ENCODE data around the gene RRAS. TPM values are rescaled to one million over a fixed set of nuclear protein-coding genes. Genes with fewer than 3 reads are reported as not detected.

The RRAS gene
- total RNA-seq, 1 experiment from 2014 or later = 55.9 TPM

DNA sequence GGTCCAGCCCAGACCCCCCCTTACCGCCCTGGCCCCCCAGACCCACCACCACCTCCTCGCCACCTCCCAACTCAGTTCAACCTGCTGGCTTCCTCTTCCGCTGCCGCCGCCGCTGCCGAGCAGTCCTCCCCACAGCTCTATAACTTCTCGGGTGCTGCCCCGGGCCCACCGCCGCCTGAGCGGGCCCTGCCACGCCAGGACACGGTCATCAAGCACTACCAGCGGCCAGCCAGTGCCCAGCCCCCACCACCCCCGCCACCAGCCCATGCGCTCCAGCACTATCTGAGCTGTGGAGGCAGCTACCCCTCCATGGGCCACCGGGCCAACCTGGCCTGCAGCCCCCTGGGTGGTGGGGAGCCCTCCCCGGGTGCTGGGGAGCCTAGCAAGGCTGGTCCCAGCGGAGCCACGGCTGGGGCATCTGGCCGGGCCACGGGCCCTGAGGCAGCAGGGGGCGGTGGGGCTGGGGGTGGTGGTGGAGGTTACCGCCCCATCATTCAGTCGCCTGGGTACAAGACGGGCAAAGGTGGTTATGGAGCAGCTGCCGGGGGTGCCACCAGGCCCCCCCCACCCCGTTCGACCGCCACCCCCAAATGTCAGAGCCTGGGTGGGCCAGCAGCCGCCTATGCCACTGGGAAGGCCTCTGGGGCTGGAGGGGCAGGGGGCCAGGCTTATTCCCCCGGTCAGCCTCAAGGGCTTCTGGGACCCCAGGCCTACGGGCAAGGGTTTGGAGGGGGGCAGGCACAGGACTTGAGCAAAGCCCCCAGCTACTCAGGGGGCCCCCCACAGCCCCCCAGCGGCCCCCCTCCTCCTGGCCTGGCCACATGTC lies 44.7 kb downstream of the RRAS start:
- no TSS peak for BruUV-seq (replicated peaks)
- Histone ChIP-seq H3K36me3 (ENCODE audit: control insufficient read depth in 1 of 2, insufficient read depth in 2 of 2, low read length in 2 of 2) (peaks cover 24 to 38% of the 10 kb centered on the region in 2 experiments; a peak in 3 of 4 replicates), H3K4me3 (replicated peaks in 1 of 2; ENCODE audit: low read depth in 1 of 2, low read length in 2 of 2) (no peak overlapping the region), H2AFZ (ENCODE audit: low read depth, low read length, poor library complexity, severe bottlenecking) (no peak overlapping the region), H3K4me1 (ENCODE audit: control insufficient read depth in 1 of 2, insufficient read depth in 2 of 2, low read length in 2 of 2) (peaks cover 6 to 27% of the 10 kb centered on the region in 2 experiments; a peak in 3 of 4 replicates), H4K20me1 (ENCODE audit: insufficient read depth) (peaks cover 8% of the 10 kb centered on the region; the same call in 1 of the 2 replicates), H3K27me3 (ENCODE audit: insufficient read depth, low read length) (no peaks in the 10 kb centered on the region), H3K9ac (ENCODE audit: low read length) (no peak overlapping the region), H3K27ac (ENCODE audit: low read depth, low read length) (no peak overlapping the region; the same call in 1 of the 2 replicates), H3K79me2 (ENCODE audit: insufficient read depth, low read length) (peaks cover 65% of the 10 kb centered on the region), H3K4me2 (ENCODE audit: low read length) (no peak overlapping the region), H3K9me2 (ENCODE audit: insufficient read depth) (no peaks in the 10 kb centered on the region), H3K9me3 (ENCODE audit: control insufficient read depth in 1 of 2, insufficient read depth in 1 of 2, low read depth in 1 of 2, low read length in 2 of 2) (no peaks in the 10 kb centered on the region)
- no peak for DNase-seq (ENCODE audit: low read depth, low spot score)
- ATAC-seq = no peak
- no peak for TF ChIP-seq JUND (IDR thresholded peaks at IDR 0.05)
- CTCF ChIA-PET = no interaction called here
- RAD21 ChIA-PET (ENCODE audit: low non-redundant PET in 1 of 2, low total read pairs in 2 of 2, uncharacterized antibody in 2 of 2, unreplicated experiment in 2 of 2) = no interaction called here
- POLR2A ChIA-PET = no interaction called here
- intact Hi-C loops (cut with micrococcal nuclease) = loop anchor here (5.0 kb wide), 1 partner anchor 82 kb away; the partner anchor contains the start of gene PRMT1

DNA sequence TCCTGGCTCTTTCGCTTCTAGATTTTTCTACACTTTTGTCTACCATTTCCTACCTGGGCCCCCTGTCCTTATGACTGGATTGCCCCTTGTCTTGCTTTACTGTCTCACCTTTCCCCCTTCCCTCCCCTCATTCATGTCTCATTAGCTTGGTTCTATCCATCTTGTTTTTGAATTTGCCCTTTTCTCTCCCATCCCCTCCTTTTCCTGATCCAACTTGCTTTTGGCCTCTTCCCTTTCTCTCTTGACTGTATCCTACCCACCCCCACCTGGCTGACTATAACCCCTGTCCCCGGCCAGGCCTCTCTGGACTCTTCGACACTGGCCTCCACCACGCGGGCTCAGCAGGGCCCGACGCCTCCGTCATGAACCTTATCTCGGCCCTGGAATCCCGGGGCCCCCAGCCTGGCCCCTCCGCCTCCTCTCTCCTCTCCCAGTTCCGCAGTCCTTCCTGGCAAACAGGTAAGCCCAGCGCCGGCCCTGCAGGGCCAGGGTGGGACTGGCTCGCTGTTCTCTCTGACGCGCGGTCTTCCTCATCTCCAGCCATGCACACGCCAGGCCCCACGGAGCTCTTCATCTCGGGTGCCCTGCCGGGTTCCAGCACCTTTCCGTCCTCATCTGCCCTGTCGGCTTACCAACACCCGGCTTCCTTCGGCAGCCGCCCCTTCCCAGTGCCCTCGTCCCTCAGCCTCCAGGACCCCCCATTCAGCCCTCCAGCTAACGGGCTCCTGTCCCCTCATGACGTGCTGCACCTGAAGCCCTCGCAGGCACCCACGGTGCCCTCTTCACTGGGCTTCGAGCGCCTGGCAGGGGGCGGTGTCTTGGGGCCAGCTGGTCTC lies 45.6 kb downstream of the RRAS start:
- no TSS peak for BruUV-seq (replicated peaks)
- ChIA-PET RAD21 (ENCODE audit: low non-redundant PET in 1 of 2, low total read pairs in 2 of 2, uncharacterized antibody in 2 of 2, unreplicated experiment in 2 of 2) (interaction anchor here in 1 of 2 experiments (1.5 kb wide), 1 partner anchor 46 kb away, joined by 6 read pairs; the partner anchor contains the start of gene RRAS), CTCF (no interaction called here), POLR2A (interaction anchor here (1.1 to 5.4 kb wide), 2 partner anchors 24 to 46 kb away, joined by 3 to 50 read pairs; partner anchors contain the start of genes RRAS and SCAF1)
- Histone ChIP-seq H3K4me3 (replicated peaks in 1 of 2; ENCODE audit: low read depth in 1 of 2, low read length in 2 of 2) (peak overlapping the region; percentile 89 to 93; a peak in 2 of 4 replicates), H3K9me2 (ENCODE audit: insufficient read depth) (no peaks in the 10 kb centered on the region), H4K20me1 (ENCODE audit: insufficient read depth) (peaks cover 8% of the 10 kb centered on the region; the same call in 1 of the 2 replicates), H3K27ac (ENCODE audit: low read depth, low read length) (peak overlapping the region; percentile 61), H3K9ac (ENCODE audit: low read length) (peak overlapping the region; percentile 44; the same call in 1 of the 2 replicates), H3K9me3 (ENCODE audit: control insufficient read depth in 1 of 2, insufficient read depth in 1 of 2, low read depth in 1 of 2, low read length in 2 of 2) (no peaks in the 10 kb centered on the region), H3K4me2 (ENCODE audit: low read length) (peak overlapping the region; percentile 83), H3K36me3 (ENCODE audit: control insufficient read depth in 1 of 2, insufficient read depth in 2 of 2, low read length in 2 of 2) (peaks cover 18 to 30% of the 10 kb centered on the region in 2 experiments; a peak in 3 of 4 replicates), H3K4me1 (ENCODE audit: control insufficient read depth in 1 of 2, insufficient read depth in 2 of 2, low read length in 2 of 2) (peaks cover 9 to 32% of the 10 kb centered on the region in 2 experiments; a peak in 3 of 4 replicates), H3K79me2 (ENCODE audit: insufficient read depth, low read length) (peaks cover 58% of the 10 kb centered on the region), H2AFZ (ENCODE audit: low read depth, low read length, poor library complexity, severe bottlenecking) (no peak overlapping the region), H3K27me3 (ENCODE audit: insufficient read depth, low read length) (no peaks in the 10 kb centered on the region)
- intact Hi-C loops (cut with micrococcal nuclease) = loop anchor here (5.0 kb wide), 1 partner anchor 83 kb away; the partner anchor contains the start of gene PRMT1
- TF ChIP-seq, protein P1, sequence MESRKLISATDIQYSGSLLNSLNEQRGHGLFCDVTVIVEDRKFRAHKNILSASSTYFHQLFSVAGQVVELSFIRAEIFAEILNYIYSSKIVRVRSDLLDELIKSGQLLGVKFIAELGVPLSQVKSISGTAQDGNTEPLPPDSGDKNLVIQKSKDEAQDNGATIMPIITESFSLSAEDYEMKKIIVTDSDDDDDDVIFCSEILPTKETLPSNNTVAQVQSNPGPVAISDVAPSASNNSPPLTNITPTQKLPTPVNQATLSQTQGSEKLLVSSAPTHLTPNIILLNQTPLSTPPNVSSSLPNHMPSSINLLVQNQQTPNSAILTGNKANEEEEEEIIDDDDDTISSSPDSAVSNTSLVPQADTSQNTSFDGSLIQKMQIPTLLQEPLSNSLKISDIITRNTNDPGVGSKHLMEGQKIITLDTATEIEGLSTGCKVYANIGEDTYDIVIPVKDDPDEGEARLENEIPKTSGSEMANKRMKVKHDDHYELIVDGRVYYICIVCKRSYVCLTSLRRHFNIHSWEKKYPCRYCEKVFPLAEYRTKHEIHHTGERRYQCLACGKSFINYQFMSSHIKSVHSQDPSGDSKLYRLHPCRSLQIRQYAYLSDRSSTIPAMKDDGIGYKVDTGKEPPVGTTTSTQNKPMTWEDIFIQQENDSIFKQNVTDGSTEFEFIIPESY (IDR thresholded peaks at IDR 0.05; ENCODE audit: extremely low read depth, insufficient replicate concordance, low read length) = no peak
- no peak for TF ChIP-seq CBX3 (IDR thresholded peaks at IDR 0.05; ENCODE audit: low read depth)
- TF ChIP-seq, protein P2, sequence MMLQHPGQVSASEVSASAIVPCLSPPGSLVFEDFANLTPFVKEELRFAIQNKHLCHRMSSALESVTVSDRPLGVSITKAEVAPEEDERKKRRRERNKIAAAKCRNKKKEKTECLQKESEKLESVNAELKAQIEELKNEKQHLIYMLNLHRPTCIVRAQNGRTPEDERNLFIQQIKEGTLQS (IDR thresholded peaks at IDR 0.05) = no peak
- TF ChIP-seq, protein P3, sequence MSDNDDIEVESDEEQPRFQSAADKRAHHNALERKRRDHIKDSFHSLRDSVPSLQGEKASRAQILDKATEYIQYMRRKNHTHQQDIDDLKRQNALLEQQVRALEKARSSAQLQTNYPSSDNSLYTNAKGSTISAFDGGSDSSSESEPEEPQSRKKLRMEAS (IDR thresholded peaks at IDR 0.05) = no peak
- TF ChIP-seq SIN3A (IDR thresholded peaks at IDR 0.05; ENCODE audit: low read depth) = no peak
- TF ChIP-seq EGR1 (IDR thresholded peaks at IDR 0.05; ENCODE audit: low read depth) = no peak
- TF ChIP-seq SRF (IDR thresholded peaks at IDR 0.05; ENCODE audit: low read depth) = no peak
- TF ChIP-seq, protein P4, sequence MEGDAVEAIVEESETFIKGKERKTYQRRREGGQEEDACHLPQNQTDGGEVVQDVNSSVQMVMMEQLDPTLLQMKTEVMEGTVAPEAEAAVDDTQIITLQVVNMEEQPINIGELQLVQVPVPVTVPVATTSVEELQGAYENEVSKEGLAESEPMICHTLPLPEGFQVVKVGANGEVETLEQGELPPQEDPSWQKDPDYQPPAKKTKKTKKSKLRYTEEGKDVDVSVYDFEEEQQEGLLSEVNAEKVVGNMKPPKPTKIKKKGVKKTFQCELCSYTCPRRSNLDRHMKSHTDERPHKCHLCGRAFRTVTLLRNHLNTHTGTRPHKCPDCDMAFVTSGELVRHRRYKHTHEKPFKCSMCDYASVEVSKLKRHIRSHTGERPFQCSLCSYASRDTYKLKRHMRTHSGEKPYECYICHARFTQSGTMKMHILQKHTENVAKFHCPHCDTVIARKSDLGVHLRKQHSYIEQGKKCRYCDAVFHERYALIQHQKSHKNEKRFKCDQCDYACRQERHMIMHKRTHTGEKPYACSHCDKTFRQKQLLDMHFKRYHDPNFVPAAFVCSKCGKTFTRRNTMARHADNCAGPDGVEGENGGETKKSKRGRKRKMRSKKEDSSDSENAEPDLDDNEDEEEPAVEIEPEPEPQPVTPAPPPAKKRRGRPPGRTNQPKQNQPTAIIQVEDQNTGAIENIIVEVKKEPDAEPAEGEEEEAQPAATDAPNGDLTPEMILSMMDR (IDR thresholded peaks at IDR 0.05 in 2 of 3, conservative IDR thresholded peaks at IDR 0.05 in 1 of 3; ENCODE audit: borderline replicate concordance in 1 of 3, insufficient read depth in 1 of 3, low read depth in 2 of 3, low read length in 2 of 3) = no peak
- DNase-seq (ENCODE audit: low read depth, low spot score) (no peak), ATAC-seq (no peak)

Data from HCT116 (cell line).